ENCODE results near the gene MTCL1. TPM values are rescaled to one million over a fixed set of nuclear protein-coding genes. Genes with fewer than 3 reads are reported as not detected.

Gene MTCL1
- polyA plus RNA-seq, 3 donors = not detected

DNA sequence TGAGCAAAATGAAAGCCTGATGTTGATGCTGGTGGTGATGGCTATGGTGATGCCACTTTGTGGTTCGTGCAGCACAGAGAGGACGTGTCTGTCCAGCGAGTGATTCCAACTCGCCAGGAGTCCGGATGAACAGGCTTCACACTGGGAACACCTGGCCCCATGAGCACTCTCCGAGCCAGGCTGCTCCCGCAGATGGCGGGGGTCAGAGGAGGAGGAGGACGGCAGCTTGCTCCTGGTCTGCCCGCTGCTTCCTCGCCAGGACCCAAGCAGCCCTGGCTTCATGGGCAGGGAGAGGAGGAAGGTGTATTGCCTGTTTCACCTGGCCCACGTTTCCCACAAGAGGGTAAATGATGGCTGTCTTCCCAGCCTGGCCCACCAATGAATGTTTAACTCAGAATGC, 121.6 kb downstream of the MTCL1 start:
- Histone ChIP-seq H3K4me1 (ENCODE audit: control insufficient read depth in 1 of 2, insufficient read depth in 2 of 2, low read length in 2 of 2) (no peaks in the 10 kb centered on the region), H4K20me1 (ENCODE audit: insufficient read depth, low read length) (no peaks in the 10 kb centered on the region), H3K4me3 (replicated peaks in 1 of 3; ENCODE audit: low read depth in 2 of 3, low read length in 3 of 3) (no peak overlapping the region), H3K9ac (ENCODE audit: insufficient read depth, low read length, poor library complexity, severe bottlenecking) (no peak overlapping the region), H3K27me3 (ENCODE audit: control insufficient read depth in 2 of 2, insufficient read depth in 2 of 2, low read length in 2 of 2) (no peaks in the 10 kb centered on the region), H2AFZ (ENCODE audit: insufficient read depth, low read depth, low read length, poor library complexity, severe bottlenecking) (no peak overlapping the region), H3K9me3 (replicated peaks in 1 of 2; ENCODE audit: control insufficient read depth in 1 of 2, insufficient read depth in 1 of 2, low read length in 2 of 2) (no peaks in the 10 kb centered on the region), H3K79me2 (ENCODE audit: insufficient read depth, low read length) (no peaks in the 10 kb centered on the region), H3K27ac (ENCODE audit: low read depth in 1 of 2, low read length in 2 of 2) (no peak overlapping the region), H3K4me2 (replicated peaks; ENCODE audit: extremely low read depth, low read length, poor library complexity, severe bottlenecking) (no peak overlapping the region), H3K36me3 (replicated peaks in 1 of 2; ENCODE audit: control insufficient read depth in 1 of 2, insufficient read depth in 2 of 2, low read length in 2 of 2) (no peaks in the 10 kb centered on the region)
- TF ChIP-seq CTCF (IDR thresholded peaks at IDR 0.05) = no peak
- Mint-ChIP-seq H3K27me3 (ENCODE audit: low read depth in 3 of 3) (peaks cover 0 to 2% (median 0%) of the 10 kb centered on the region in 3 donors), H3K36me3 (no peaks in the 10 kb centered on the region), H3K9me3 (peaks cover 0 to 3% (median 0%) of the 10 kb centered on the region in 7 donors), H3K4me1 (peaks cover 3% of the 10 kb centered on the region), H3K27ac (no peak overlapping the region), H3K4me3 (no peak overlapping the region)
- intact Hi-C loops (cut with micrococcal nuclease) = no loop called here
- 98% methylated on average over 9 of the region's 12 CpGs for WGBS (ENCODE audit: insufficient coverage)
- DNase-seq = no peak

GRCh38 chr18:8828300-8828699, 122.9 kb downstream of the MTCL1 start:
- Mint-ChIP-seq H3K27ac (no peak overlapping the region), H3K4me1 (peaks cover 3% of the 10 kb centered on the region), H3K36me3 (no peaks in the 10 kb centered on the region), H3K9me3 (peaks cover 0 to 3% (median 0%) of the 10 kb centered on the region in 7 donors), H3K4me3 (no peak overlapping the region), H3K27me3 (ENCODE audit: low read depth in 3 of 3) (peaks cover 0 to 2% (median 0%) of the 10 kb centered on the region in 3 donors)
- 93% methylated on average over 3 of the region's 7 CpGs for WGBS (ENCODE audit: insufficient coverage)
- TF ChIP-seq CTCF (IDR thresholded peaks at IDR 0.05) = no peak
- DNase-seq = no peak
- no peaks in the 10 kb centered on the region for H3K9me3 ChIP-seq (replicated peaks in 1 of 2; ENCODE audit: control insufficient read depth in 1 of 2, insufficient read depth in 1 of 2, low read length in 2 of 2)
- no peak overlapping the region for H3K4me3 ChIP-seq (replicated peaks in 1 of 3; ENCODE audit: low read depth in 2 of 3, low read length in 3 of 3)
- no peak overlapping the region for H3K4me2 ChIP-seq (replicated peaks; ENCODE audit: extremely low read depth, low read length, poor library complexity, severe bottlenecking)
- no peak overlapping the region for H3K27ac ChIP-seq (ENCODE audit: low read depth in 1 of 2, low read length in 2 of 2)
- intact Hi-C loops (cut with micrococcal nuclease) = no loop called here
- no peaks in the 10 kb centered on the region for H4K20me1 ChIP-seq (ENCODE audit: insufficient read depth, low read length)
- H3K27me3 ChIP-seq (ENCODE audit: control insufficient read depth in 2 of 2, insufficient read depth in 2 of 2, low read length in 2 of 2) = no peaks in the 10 kb centered on the region
- no peaks in the 10 kb centered on the region for H3K4me1 ChIP-seq (ENCODE audit: control insufficient read depth in 1 of 2, insufficient read depth in 2 of 2, low read length in 2 of 2)
- H3K36me3 ChIP-seq (replicated peaks in 1 of 2; ENCODE audit: control insufficient read depth in 1 of 2, insufficient read depth in 2 of 2, low read length in 2 of 2) = no peaks in the 10 kb centered on the region
- H2AFZ ChIP-seq (ENCODE audit: insufficient read depth, low read depth, low read length, poor library complexity, severe bottlenecking) = no peak overlapping the region
- no peak overlapping the region for H3K9ac ChIP-seq (ENCODE audit: insufficient read depth, low read length, poor library complexity, severe bottlenecking)
- H3K79me2 ChIP-seq (ENCODE audit: insufficient read depth, low read length) = no peaks in the 10 kb centered on the region
